ENCODE data around the gene ITK.
A peak's percentile ranks its signal among the peaks of the same experiment; 100 is the strongest.
"Not testable (repeated sequence)": the region's sequence is repeated elsewhere in the genome, so short reads cannot be mapped to it uniquely, and the experiment has no call there.

The ITK gene

GRCh38 chr5:157230610-157231009 is 50.0 kb downstream of the ITK start:
- Histone ChIP-seq H3K27me3 (ENCODE audit: insufficient read depth, low read length) (no peaks in the 10 kb centered on the region), H3K27ac (ENCODE audit: low read depth, low read length) (no peak overlapping the region), H3K4me3 (ENCODE audit: low read length) (no peak overlapping the region), H3K9me3 (ENCODE audit: insufficient read depth, low read depth, low read length) (no peaks in the 10 kb centered on the region), H3K36me3 (ENCODE audit: insufficient read depth, low read length) (no peaks in the 10 kb centered on the region), H3K4me1 (ENCODE audit: insufficient read depth, low read length) (no peaks in the 10 kb centered on the region), H3K9ac (ENCODE audit: low read depth, low read length) (no peak overlapping the region)

- H3K9ac ChIP-seq (ENCODE audit: low read depth, low read length): no peak overlapping the region
- H3K9me3 ChIP-seq (ENCODE audit: insufficient read depth, low read depth, low read length): no peaks in the 10 kb centered on the region
- H3K27me3 ChIP-seq (ENCODE audit: insufficient read depth, low read length): no peaks in the 10 kb centered on the region
- no peaks in the 10 kb centered on the region for H3K4me1 ChIP-seq (ENCODE audit: insufficient read depth, low read length)
- no peak overlapping the region for H3K4me3 ChIP-seq (ENCODE audit: low read length)
- no peak overlapping the region for H3K27ac ChIP-seq (ENCODE audit: low read depth, low read length)
- WGBS: 89% methylated on average over 6 of the region's 6 CpGs
- H3K36me3 ChIP-seq (ENCODE audit: insufficient read depth, low read length): no peaks in the 10 kb centered on the region
These were observed 52.1 kb downstream of the ITK start for GRCh38 chr5:157232706-157233105.

GRCh38 chr5:157233515-157233914 is 52.9 kb downstream of the ITK start:
- 76% methylated on average over 2 of the region's 3 CpGs for WGBS
- no peak overlapping the region for H3K9ac ChIP-seq (ENCODE audit: low read depth, low read length)
- no peak overlapping the region for H3K4me3 ChIP-seq (ENCODE audit: low read length)
- no peaks in the 10 kb centered on the region for H3K36me3 ChIP-seq (ENCODE audit: insufficient read depth, low read length)
- no peaks in the 10 kb centered on the region for H3K9me3 ChIP-seq (ENCODE audit: insufficient read depth, low read depth, low read length)
- no peaks in the 10 kb centered on the region for H3K4me1 ChIP-seq (ENCODE audit: insufficient read depth, low read length)
- no peaks in the 10 kb centered on the region for H3K27me3 ChIP-seq (ENCODE audit: insufficient read depth, low read length)
- H3K27ac ChIP-seq (ENCODE audit: low read depth, low read length): no peak overlapping the region

- no peak overlapping the region for H3K9ac ChIP-seq (ENCODE audit: low read depth, low read length)
- no peaks in the 10 kb centered on the region for H3K36me3 ChIP-seq (ENCODE audit: insufficient read depth, low read length)
- H3K27me3 ChIP-seq (ENCODE audit: insufficient read depth, low read length): no peaks in the 10 kb centered on the region
- no peaks in the 10 kb centered on the region for H3K9me3 ChIP-seq (ENCODE audit: insufficient read depth, low read depth, low read length)
- no peak overlapping the region for H3K27ac ChIP-seq (ENCODE audit: low read depth, low read length)
- H3K4me3 ChIP-seq (ENCODE audit: low read length): no peak overlapping the region
- 95% methylated on average over 2 of the region's 3 CpGs for WGBS
- no peaks in the 10 kb centered on the region for H3K4me1 ChIP-seq (ENCODE audit: insufficient read depth, low read length)
These were observed 55.8 kb downstream of the ITK start for GRCh38 chr5:157236423-157236822.

GRCh38 chr5:157241483-157241882 is 60.8 kb downstream of the ITK start:
- no peak overlapping the region for H3K4me3 ChIP-seq (ENCODE audit: low read length)
- H3K36me3 ChIP-seq (ENCODE audit: insufficient read depth, low read length): no peaks in the 10 kb centered on the region
- H3K9ac ChIP-seq (ENCODE audit: low read depth, low read length): no peak overlapping the region
- 92% methylated on average over 4 of the region's 4 CpGs for WGBS
- no peaks in the 10 kb centered on the region for H3K27me3 ChIP-seq (ENCODE audit: insufficient read depth, low read length)
- H3K4me1 ChIP-seq (ENCODE audit: insufficient read depth, low read length): peaks cover 13% of the 10 kb centered on the region
- H3K27ac ChIP-seq (ENCODE audit: low read depth, low read length): no peak overlapping the region
- no peaks in the 10 kb centered on the region for H3K9me3 ChIP-seq (ENCODE audit: insufficient read depth, low read depth, low read length)

GRCh38 chr5:157244704-157245103 is 64.1 kb downstream of the ITK start:
- not testable (repeated sequence) for H3K9me3 ChIP-seq (ENCODE audit: insufficient read depth, low read depth, low read length); H3K4me3 ChIP-seq (ENCODE audit: low read length); H3K9ac ChIP-seq (ENCODE audit: low read depth, low read length); H3K27me3 ChIP-seq (ENCODE audit: insufficient read depth, low read length); H3K36me3 ChIP-seq (ENCODE audit: insufficient read depth, low read length); H3K27ac ChIP-seq (ENCODE audit: low read depth, low read length)
- WGBS: 91% methylated on average over 7 of the region's 7 CpGs
- H3K4me1 ChIP-seq (ENCODE audit: insufficient read depth, low read length): peaks cover 13% of the 10 kb centered on the region

- Histone ChIP-seq H3K4me3 (ENCODE audit: low read length) (no peak overlapping the region), H3K36me3 (ENCODE audit: insufficient read depth, low read length) (no peaks in the 10 kb centered on the region), H3K4me1 (ENCODE audit: insufficient read depth, low read length) (peaks cover 13% of the 10 kb centered on the region), H3K27me3 (ENCODE audit: insufficient read depth, low read length) (no peaks in the 10 kb centered on the region), H3K9me3 (ENCODE audit: insufficient read depth, low read depth, low read length) (no peaks in the 10 kb centered on the region), H3K27ac (ENCODE audit: low read depth, low read length) (peak overlapping the region; percentile 72), H3K9ac (ENCODE audit: low read depth, low read length) (peak overlapping the region; percentile 26; the same call in 1 of the 2 replicates)
- 15% methylated on average over 3 of the region's 4 CpGs for WGBS
These were observed 64.8 kb downstream of the ITK start for GRCh38 chr5:157245476-157245875.

GRCh38 chr5:157245886-157246285 is 65.2 kb downstream of the ITK start:
- WGBS: 59% methylated on average over 4 of the region's 4 CpGs
- H3K4me3 ChIP-seq (ENCODE audit: low read length): no peak overlapping the region
- H3K9me3 ChIP-seq (ENCODE audit: insufficient read depth, low read depth, low read length): no peaks in the 10 kb centered on the region
- no peaks in the 10 kb centered on the region for H3K27me3 ChIP-seq (ENCODE audit: insufficient read depth, low read length)
- H3K27ac ChIP-seq (ENCODE audit: low read depth, low read length): peak overlapping the region; percentile 72
- no peaks in the 10 kb centered on the region for H3K36me3 ChIP-seq (ENCODE audit: insufficient read depth, low read length)
- H3K9ac ChIP-seq (ENCODE audit: low read depth, low read length): peak overlapping the region; percentile 26; the same call in 1 of the 2 replicates
- H3K4me1 ChIP-seq (ENCODE audit: insufficient read depth, low read length): peaks cover 13% of the 10 kb centered on the region

GRCh38 chr5:157247267-157247666 is 66.6 kb downstream of the ITK start:
- Histone ChIP-seq H3K9ac (ENCODE audit: low read depth, low read length) (no peak overlapping the region), H3K4me3 (ENCODE audit: low read length) (no peak overlapping the region), H3K27me3 (ENCODE audit: insufficient read depth, low read length) (no peaks in the 10 kb centered on the region), H3K27ac (ENCODE audit: low read depth, low read length) (no peak overlapping the region), H3K36me3 (ENCODE audit: insufficient read depth, low read length) (no peaks in the 10 kb centered on the region), H3K9me3 (ENCODE audit: insufficient read depth, low read depth, low read length) (no peaks in the 10 kb centered on the region), H3K4me1 (ENCODE audit: insufficient read depth, low read length) (peaks cover 13% of the 10 kb centered on the region)

- Histone ChIP-seq H3K27ac (ENCODE audit: low read depth, low read length) (no peak overlapping the region), H3K9ac (ENCODE audit: low read depth, low read length) (no peak overlapping the region), H3K36me3 (ENCODE audit: insufficient read depth, low read length) (no peaks in the 10 kb centered on the region), H3K27me3 (ENCODE audit: insufficient read depth, low read length) (no peaks in the 10 kb centered on the region), H3K9me3 (ENCODE audit: insufficient read depth, low read depth, low read length) (no peaks in the 10 kb centered on the region), H3K4me3 (ENCODE audit: low read length) (no peak overlapping the region), H3K4me1 (ENCODE audit: insufficient read depth, low read length) (peaks cover 13% of the 10 kb centered on the region)
- 96% methylated on average over 10 of the region's 11 CpGs for WGBS
These were observed 68.3 kb downstream of the ITK start for GRCh38 chr5:157248821-157249470.

GRCh38 chr5:157252711-157253465 is 72.2 kb downstream of the ITK start:
- no peaks in the 10 kb centered on the region for H3K27me3 ChIP-seq (ENCODE audit: insufficient read depth, low read length)
- 89% methylated on average over 4 of the region's 4 CpGs for WGBS
- no peak overlapping the region for H3K4me3 ChIP-seq (ENCODE audit: low read length)
- no peak overlapping the region for H3K9ac ChIP-seq (ENCODE audit: low read depth, low read length)
- H3K4me1 ChIP-seq (ENCODE audit: insufficient read depth, low read length): no peaks in the 10 kb centered on the region
- no peaks in the 10 kb centered on the region for H3K36me3 ChIP-seq (ENCODE audit: insufficient read depth, low read length)
- no peaks in the 10 kb centered on the region for H3K9me3 ChIP-seq (ENCODE audit: insufficient read depth, low read depth, low read length)
- no peak overlapping the region for H3K27ac ChIP-seq (ENCODE audit: low read depth, low read length)

Data from HUES64 (cell line).